AG04450 (cell line): ENCODE data around the gene PTMS. TPM values are rescaled to one million over a fixed set of nuclear protein-coding genes. Genes with fewer than 3 reads are reported as not detected.

ENCODE experiments used
- CTCF ChIA-PET: fragments of 300-600, 350-600 bp; formaldehyde crosslinking; extraction: SDS; loops from one replicate; lab custom pipeline; 2022; ENCODE audit warnings: antibody characterized with exemption, inconsistent platforms; lab: Charles Lee
- POLR2A ChIA-PET: fragments of 350-600 bp; formaldehyde crosslinking; extraction: SDS; loops from one replicate; lab custom pipeline; 2021; ENCODE audit warnings: antibody characterized with exemption, inconsistent platforms; lab: Yijun Ruan, JAX
- DNase-seq: peaks from one replicate; pipeline ENCODE4 v3.0.0-alpha.2; 2011; ENCODE audit warnings: low read depth, low spot score
- H3K27ac ChIP-seq: one replicate; pipeline ENCODE4 v1.5.1; 2012; ENCODE audit warnings: low read depth, low read length, control low read depth
- H3K27me3 ChIP-seq: one replicate; pipeline ENCODE4 v1.6.0; 2012; ENCODE audit warnings: low read length; ENCODE audit not compliant: control insufficient read depth, insufficient read depth
- H3K4me3 ChIP-seq: 2 replicates; pipeline ENCODE4 v1.5.1; 2011; ENCODE audit warnings: mild to moderate bottlenecking, low read depth, low read length, control low read depth
- H3K9me3 ChIP-seq: 2 replicates; pipeline ENCODE4 v1.5.1; 2012; ENCODE audit warnings: low read length; ENCODE audit not compliant: control insufficient read depth, insufficient read depth
- polyA plus RNA-seq: library from polyadenylated mRNA; depleted of rRNA; stranded (reverse); fragments of >200 nt; gene quantifications from 2 replicates; pipeline ENCODE4 v1.2.3, GENCODE V29; 2011
- TF ChIP-seq, protein P1 (sequence below): IDR thresholded peaks from 2 replicates; pipeline ENCODE4 v1.5.1; 2011; ENCODE audit warnings: low read depth, low read length, control low read depth, inconsistent platforms

PTMS gene
- polyA plus RNA-seq, 1 experiment: 170 TPM

DNA sequence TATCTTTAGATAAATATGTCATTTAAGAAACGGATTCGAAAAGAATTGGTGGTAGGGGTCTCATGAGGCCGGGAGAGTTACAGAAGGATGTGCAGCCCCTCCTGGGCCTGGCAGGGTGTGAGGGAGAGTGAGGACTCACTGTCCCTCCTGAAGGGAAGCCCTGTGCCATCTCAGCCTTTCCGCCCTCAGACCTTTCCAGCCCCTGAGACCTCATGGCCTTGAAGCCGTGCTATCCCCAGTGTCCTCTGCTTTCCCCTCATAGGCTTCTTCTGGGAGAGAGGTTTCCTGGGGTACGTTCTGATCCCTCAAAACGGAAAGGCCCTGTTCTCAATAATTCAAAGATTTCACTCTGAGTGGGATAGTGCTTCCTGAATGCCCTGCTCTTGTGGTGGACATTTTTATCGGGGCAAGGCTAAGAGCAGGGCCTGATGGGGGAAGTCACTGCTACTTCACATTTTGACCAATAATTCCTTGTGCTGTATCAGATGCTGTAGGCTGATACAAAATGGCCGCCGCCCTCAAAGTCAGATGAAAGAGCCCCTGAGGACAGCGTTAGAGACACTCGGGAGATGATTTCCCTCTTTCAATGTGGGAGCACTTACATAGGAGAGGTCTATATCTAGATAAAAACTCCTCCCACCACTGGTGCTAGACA is 24.5 kb downstream of the PTMS start:
- POLR2A ChIA-PET: interaction anchor here (0.5 to 1.5 kb wide), 2 partner anchors 20 to 101 kb away, joined by 3 read pairs; partner anchors contain the start of gene ZNF384
- H3K9me3 ChIP-seq: no peaks in the 10 kb centered on the region
- CTCF ChIA-PET: interaction anchor here (1.9 to 2.6 kb wide), 2 partner anchors 24 to 37 kb away, joined by 9 to 15 read pairs; partner anchors contain the start of genes MLF2 and PTMS

DNA sequence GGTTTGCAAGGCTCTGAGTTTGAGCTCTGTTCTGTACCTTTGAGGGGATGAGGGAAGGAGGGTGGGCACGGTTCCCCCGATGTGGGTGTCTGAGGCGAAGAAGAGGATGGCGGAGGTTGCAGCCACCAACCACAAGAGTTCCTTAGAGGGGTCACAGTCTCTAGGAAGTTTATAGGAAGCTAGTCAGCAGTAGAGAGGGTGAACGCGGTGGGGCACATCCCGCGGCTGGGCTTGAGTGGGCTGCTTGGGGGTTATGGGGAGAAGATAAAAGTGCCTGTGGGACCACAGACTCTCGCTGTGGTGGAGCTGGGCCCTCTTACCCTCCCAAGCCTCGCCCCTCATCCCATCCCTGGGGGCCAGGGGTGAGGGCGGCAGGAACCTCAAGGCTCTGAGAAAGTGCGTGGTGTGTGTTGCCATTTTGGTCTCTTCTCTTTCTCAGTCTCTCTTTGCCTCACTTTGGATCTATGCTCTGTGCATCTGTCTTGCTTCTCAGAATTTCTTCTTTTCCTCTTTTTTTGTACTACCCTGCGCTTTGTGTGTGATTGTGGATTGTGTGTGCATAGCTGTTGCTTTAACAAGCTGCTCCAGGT is 25.9 kb downstream of the PTMS start:
- POLR2A ChIA-PET: interaction anchor here (2.6 kb wide), 1 partner anchor 39 kb away, joined by 11 read pairs; the partner anchor contains the start of gene MLF2
- peaks cover 4% of the 10 kb centered on the region for H3K27me3 ChIP-seq
- TF ChIP-seq, protein P1, sequence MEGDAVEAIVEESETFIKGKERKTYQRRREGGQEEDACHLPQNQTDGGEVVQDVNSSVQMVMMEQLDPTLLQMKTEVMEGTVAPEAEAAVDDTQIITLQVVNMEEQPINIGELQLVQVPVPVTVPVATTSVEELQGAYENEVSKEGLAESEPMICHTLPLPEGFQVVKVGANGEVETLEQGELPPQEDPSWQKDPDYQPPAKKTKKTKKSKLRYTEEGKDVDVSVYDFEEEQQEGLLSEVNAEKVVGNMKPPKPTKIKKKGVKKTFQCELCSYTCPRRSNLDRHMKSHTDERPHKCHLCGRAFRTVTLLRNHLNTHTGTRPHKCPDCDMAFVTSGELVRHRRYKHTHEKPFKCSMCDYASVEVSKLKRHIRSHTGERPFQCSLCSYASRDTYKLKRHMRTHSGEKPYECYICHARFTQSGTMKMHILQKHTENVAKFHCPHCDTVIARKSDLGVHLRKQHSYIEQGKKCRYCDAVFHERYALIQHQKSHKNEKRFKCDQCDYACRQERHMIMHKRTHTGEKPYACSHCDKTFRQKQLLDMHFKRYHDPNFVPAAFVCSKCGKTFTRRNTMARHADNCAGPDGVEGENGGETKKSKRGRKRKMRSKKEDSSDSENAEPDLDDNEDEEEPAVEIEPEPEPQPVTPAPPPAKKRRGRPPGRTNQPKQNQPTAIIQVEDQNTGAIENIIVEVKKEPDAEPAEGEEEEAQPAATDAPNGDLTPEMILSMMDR: no peak
- H3K9me3 ChIP-seq: no peaks in the 10 kb centered on the region
- CTCF ChIA-PET: interaction anchor here (0.7 to 2.1 kb wide), 4 partner anchors 14 to 38 kb away, joined by 3 to 16 read pairs (median 4); partner anchors contain the start of gene MLF2
- no peak for DNase-seq
- H3K4me3 ChIP-seq: no peak overlapping the region; the same call in 1 of the 2 replicates
- H3K27ac ChIP-seq: peak overlapping the region; percentile 31

More for the DNA sequence above, 24.5 kb downstream of the PTMS start:
- Histone ChIP-seq H3K27ac (no peak overlapping the region), H3K4me3 (peak overlapping the region; percentile 17; the same call in 1 of the 2 replicates), H3K27me3 (no peaks in the 10 kb centered on the region)
- TF ChIP-seq, protein P1: no peak
- no peak for DNase-seq

DNA sequence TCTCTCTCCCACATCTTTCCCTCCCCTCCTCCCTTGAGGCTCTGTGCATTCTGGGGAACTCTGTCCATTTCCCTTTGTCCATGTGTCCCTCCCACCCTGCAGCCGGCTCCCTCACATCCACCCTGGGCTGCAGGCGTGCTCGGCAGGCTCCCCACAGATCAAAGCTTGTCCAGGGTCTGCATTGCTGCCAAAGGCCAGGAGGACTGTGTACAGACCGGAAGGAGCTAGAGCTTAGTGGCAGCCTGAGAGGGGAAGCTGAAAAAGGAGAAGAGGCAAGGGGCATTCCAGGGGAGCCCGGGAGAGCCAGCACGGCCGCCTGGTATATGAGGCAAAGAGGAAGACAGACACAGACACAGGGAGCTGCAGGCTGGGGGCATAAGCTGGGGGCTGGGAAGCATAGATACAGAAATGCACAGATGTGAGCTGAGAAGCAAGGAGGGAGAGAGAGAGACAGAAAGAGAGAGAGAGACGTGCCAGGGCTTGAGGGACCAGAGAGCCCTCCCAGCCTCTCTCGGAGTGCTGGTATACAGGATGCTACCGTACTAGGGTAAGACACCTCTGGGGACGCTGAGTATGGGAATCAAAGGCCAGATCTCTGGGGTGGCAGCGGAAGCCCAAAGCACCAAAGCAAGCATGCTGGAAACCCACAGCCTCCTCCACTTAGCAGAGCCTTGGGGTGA is 26.5 kb downstream of the PTMS start:
- no peak for DNase-seq
- TF ChIP-seq, protein P1: no peak
- H3K27me3 ChIP-seq: peaks cover 4% of the 10 kb centered on the region
- ChIA-PET POLR2A (interaction anchor here (0.8 to 2.6 kb wide), 2 partner anchors 27 to 40 kb away, joined by 3 to 11 read pairs; partner anchors contain the start of gene MLF2), CTCF (interaction anchor here (0.7 to 2.1 kb wide), 6 partner anchors 14 to 80 kb away, joined by 3 to 16 read pairs (median 4); partner anchors contain the start of genes MLF2 and SPSB2)
- peak overlapping the region; percentile 31 for H3K4me3 ChIP-seq
- peak overlapping the region; percentile 31 for H3K27ac ChIP-seq
- H3K9me3 ChIP-seq: no peaks in the 10 kb centered on the region

DNA sequence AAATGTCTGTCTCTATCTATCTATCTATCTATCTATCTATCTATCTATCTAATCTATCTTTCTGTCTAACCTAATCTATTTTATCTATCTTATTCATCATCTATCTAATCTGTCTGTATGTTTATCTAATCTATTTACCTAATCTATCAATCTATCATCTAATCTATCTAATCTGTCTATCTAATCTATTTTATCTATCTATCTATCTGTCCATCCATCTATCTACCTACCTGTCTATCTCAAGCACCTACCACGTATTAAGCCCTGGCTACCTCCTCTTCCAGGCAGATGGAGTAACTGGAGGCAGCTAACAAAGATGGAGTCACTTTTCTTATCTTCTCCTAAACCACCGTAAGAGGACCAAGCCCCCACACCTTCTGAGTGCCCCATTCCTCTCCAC is 28.9 kb downstream of the PTMS start:
- Histone ChIP-seq H3K27me3 (peaks cover 4% of the 10 kb centered on the region), H3K27ac (no peak overlapping the region), H3K9me3 (no peaks in the 10 kb centered on the region), H3K4me3 (no peak overlapping the region)
- CTCF ChIA-PET: no interaction called here
- TF ChIP-seq, protein P1: no peak
- no peak for DNase-seq
- POLR2A ChIA-PET: interaction anchor here (0.7 kb wide), 1 partner anchor 72 kb away, joined by 11 read pairs; no protein-coding TSS in a partner anchor
